HG03439 (cell line): ENCODE measurements around the gene KBTBD3.
"Not testable (repeated sequence)": the region's sequence is repeated elsewhere in the genome, so short reads cannot be mapped to it uniquely, and the experiment has no call there.

Source experiments
- ATAC-seq: cut with Tn5 transposase; IDR thresholded peaks from one replicate; pipeline ENCODE4 v1.9.1; 2021; ENCODE audit warnings: mild to moderate bottlenecking, moderate library complexity; ENCODE audit not compliant: unreplicated experiment

The KBTBD3 gene

DNA sequence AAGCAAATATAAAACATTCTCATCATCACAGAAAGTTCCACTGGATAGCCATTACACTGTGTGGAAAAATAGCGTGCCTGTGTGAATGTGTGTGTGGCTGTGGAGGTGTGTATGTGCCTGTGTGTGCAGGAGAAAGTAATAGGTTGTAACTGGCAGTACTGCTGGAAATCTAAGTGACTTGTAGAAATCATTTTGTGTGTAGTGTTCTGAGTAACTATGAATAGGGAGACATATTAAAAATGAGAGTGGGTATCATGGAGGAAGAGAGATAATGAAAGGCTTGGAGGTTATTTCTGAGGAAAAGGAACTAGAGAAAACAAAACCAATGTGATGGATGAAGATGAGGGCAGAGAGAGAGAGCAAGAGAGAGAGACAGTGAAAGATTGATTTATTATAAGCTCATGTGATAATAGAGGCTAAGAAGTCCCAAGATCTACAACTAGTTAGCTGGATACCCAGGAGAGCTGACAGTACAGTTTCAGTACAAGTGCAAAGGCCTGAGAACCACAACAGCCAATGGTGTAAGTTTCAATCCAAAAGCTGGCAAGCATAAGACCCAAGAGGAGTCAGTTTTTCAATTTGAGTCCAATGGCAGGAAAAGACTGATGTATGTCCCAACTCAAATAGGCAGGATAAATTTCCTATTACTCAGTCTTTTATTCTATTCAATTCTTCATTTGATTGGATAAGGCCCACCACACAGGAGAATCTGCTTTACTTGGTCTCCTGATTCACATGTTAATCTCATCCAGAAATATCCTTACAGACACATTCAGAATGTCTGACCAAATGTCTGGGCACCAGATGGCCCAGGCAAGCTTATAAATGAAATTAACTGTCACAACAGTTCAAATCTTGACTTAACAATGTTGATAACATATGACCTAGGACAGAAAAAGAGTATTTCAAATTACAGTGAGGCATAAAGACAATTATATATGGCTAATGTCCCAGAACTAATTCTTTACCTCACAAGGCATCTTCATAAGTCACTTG is 14.9 kb downstream of the KBTBD3 start:
- no peak for ATAC-seq

DNA sequence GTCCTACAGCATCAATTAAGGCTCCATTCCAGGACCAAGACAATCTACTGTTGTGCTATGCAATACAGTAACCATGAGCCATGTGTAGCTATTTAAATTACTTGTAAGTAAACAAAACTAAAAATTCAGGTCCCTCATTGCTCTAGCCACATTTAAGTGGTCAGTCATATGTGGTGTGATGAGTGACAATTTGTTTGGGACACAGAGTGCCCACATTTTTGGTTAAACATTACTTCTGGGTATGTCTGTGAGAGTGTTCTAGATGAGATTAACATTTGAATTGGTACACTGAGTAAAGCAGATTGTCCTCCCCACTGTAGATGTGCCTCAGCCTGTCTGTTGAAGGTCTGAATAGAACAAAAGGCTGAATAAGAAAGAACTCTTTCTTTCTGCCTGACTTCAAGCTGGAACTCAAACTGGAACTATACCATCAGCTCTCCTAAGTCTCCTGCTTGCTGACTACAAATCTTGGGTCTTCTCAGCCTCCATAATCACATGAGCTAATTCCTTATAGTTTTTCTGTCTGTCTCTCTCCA is 15.8 kb downstream of the KBTBD3 start:
- no peak for ATAC-seq

DNA sequence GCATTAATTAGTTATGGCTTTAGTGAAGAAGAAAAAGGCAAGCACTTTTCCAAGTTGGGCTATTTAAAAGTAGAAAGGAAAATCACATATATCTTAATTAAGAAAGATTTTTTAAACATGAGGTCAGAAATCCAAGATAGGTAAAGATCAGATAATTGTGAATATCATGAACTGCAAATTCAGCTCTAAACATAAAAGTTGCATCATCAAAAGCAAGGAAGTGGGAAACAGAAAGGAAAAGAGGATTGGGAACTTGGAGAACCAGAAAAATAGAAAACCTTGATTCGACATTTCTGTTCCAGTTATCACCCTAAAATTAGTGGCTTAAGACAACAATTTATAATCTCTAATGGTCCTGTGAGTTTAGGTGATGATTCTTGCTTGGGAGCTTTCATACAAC is 17.5 kb downstream of the KBTBD3 start:
- ATAC-seq, result no peak

DNA sequence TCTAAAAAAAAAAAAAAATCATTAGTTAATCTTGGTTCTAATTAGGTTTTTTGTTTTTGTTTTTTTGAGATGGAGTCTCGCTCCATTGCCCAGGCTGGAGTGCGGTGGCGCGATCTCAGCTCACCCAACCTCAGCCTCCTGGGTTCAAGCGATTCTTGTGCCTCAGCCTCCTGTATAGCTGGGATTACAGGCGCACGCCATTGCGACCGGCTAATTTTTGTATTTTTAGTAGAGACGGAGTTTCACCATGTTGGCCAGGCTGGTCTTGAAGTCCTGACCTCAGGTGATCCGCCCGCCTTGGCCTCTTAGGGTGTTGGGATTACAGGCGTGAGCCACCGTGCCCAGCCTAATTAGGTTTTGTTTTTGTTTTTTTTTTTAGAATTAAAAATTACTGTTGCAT is 18.8 kb downstream of the KBTBD3 start:
- ATAC-seq, result not testable (repeated sequence)

DNA sequence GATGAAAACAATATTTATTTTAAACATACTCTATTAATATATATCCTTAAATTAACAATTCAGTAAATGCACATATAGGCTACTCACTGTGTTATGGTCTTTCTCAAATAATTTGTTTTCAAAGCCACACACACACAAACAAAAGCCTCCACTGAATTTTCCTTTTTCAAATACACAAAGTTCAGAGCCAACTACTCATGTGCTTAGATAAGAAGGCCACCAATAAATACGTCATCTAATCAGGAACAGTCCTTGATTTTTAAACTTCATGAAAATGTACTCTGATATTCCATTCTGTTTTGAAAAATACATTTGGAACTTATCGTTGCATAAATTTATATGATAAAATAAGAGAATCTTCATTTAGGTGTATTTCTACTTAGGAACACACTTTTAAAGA is 26.0 kb downstream of the KBTBD3 start:
- no peak for ATAC-seq

DNA sequence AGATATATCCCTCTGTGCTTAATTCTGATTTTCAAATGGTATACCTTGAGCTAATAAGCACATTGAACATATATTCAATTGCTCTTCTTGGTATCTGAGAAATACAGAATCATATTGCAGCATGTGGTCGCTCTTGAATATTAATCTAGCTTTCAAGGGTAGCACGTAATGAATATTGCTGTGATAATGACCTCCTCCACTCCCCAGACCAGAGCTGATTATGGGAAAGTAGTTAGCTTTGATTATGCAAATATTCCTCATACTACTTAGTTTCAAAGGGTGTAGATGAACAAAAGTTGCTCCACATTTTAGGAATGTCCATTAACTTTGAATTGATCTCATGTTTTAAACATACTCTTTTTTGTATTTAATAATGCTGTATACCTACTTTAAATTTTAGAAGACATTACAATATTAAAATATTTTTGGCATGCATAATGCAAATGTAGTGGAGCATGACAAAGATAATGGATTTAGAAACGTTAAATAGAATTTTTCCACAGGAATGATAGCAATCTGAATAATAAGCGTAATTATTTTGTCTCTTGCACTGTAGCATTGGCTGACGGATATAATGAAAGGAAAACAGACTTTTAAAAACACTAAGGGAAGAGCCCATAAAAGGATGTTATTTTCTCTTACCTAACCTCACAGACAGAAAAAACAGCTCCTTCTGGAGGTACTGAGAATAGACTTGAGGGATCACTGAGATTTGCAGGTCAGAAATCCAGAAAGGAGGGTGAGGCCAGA is 27.2 kb downstream of the KBTBD3 start:
- ATAC-seq, result no peak

DNA sequence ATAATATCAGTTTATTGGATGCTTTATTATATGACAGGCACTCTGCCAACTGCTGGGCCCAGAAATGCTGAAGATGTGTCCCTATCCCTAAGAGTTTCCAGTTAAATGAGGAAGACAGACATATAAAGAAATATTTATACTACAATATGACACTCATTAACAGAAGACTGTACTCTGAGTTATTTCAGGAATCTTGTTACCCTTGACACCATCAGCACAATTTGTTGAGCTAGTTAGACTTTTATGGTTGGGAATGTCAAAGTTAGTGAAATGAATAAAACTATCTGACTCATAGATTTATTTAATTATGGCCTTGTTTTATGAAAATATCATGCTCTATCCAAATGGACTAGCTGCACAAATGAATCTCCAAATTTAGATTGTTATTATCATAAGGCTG is 29.5 kb downstream of the KBTBD3 start:
- ATAC-seq, result no peak

DNA sequence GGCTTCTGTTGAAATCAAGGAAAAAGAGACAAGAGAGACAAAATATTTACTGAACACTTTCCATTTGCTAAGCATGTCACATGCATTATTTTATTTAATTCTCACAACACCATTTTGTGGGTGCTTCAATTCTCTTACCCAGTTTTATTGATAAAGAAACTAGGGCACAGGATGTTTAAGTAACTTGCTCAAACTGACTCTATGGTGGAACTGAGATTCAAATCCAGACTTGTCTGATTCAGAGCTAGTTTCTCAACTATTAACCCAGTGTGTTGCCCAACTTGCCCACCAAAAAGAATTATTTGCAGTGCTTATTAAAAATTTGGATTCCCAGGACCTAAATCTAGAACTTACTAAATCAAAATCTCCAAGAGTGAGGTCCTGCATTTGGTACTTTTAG is 33.6 kb downstream of the KBTBD3 start:
- ATAC-seq, result no peak

DNA sequence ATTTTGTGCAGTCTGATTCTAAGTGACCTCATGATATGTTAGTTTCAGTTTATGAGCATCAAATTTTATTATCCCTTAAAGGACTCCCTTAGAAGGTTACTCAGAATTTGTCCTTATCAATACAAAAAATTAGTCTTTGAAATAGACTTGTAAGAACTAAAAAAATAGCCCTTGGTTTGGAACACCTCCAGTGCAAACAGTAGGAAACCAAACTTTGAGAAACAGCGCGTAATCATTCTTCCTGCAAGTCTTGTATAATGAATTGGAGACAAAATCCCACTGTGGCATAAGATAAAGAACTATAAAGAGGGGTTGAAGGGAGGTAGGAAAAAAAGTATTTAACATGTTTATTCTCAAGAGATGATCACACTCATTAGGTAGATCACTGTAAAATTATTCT is 44.3 kb downstream of the KBTBD3 start:
- ATAC-seq, result no peak

DNA sequence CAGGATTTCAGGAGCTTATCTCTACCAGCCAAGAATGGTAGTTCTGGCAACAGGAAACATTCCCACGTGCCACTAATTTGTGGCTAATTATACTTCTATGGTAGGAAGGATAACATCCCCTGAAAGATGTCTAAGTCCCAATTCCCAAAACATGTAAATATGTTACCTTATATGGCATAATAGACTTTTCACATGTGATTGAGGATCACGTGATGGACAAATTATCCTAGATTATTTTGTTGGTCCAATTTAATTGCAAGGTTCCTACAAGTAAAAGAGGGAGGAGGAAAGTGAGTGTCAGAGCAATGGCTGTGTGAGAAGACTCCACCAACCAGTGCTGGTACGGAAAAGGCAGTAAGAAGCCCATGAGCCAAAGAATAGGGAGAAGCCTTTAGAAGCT is 45.2 kb downstream of the KBTBD3 start:
- ATAC-seq, result no peak

DNA sequence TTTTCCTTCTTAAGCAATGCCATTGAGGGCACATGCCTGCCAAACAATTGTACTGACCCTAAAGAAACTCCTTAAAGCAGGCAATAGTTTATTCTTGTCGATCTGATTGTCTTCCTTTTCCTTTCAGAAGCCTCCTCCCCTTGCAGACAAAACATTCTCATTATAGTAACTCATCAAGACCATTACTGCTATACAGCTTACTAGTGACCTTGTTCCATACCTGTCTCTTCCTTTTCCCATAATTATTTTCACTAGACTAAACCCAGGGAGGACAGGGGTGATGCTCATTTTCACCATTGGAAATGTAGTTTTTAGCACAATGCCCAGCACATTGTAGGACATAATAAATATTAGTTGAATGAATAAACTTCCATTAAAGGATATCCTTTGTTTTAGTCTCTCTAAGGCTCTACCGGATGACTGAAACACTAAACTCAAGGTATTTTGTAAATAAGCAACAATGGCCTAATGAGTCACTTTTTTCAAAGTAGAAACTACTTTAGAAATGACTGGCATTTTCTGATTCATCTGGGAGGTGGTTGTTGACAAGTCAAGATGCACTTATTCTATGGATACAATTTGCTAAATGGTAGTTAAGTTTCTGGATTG is 45.8 kb downstream of the KBTBD3 start:
- ATAC-seq, result no peak

DNA sequence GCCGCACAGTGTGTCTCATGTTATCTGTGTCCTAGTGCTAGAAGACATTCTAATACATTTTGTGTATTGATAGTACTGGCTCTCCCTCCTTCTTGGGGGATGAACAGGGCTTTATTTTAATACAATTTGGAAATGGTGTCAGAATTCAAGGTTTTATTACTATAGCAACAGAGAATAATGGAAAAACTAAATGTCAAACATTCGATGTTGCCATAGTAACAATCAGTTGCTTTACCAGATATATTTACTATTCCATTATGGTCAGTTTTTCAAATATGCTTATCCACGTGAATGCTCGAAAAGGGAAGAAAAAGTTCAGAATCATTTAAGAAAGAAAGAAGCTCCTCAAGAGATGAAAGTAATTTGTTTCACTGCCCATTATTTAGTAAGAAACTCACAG is 46.5 kb downstream of the KBTBD3 start:
- no peak for ATAC-seq

DNA sequence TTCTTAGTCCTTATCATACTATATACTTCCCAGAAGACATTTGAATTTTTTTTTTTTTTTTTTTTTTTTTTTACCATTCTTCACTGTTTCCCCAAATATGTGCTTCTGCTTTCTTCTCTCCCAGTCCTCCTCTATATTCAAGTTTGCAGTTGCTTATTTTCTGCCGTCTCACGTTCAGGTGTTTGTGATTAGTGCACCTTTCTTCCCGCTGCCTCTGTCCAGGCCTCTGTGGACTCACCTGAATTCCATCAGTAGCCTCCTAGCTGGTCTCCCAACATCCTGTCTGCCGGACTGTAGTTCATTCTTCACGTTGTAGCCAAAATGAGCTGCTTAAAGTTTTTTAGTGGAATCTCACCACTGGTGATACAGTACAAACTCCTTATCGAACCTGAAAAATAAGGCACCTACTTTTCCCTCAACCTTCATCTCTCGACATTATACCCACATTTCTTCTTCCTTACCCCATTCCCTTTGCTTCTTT is 54.3 kb downstream of the KBTBD3 start:
- ATAC-seq, result no peak

DNA sequence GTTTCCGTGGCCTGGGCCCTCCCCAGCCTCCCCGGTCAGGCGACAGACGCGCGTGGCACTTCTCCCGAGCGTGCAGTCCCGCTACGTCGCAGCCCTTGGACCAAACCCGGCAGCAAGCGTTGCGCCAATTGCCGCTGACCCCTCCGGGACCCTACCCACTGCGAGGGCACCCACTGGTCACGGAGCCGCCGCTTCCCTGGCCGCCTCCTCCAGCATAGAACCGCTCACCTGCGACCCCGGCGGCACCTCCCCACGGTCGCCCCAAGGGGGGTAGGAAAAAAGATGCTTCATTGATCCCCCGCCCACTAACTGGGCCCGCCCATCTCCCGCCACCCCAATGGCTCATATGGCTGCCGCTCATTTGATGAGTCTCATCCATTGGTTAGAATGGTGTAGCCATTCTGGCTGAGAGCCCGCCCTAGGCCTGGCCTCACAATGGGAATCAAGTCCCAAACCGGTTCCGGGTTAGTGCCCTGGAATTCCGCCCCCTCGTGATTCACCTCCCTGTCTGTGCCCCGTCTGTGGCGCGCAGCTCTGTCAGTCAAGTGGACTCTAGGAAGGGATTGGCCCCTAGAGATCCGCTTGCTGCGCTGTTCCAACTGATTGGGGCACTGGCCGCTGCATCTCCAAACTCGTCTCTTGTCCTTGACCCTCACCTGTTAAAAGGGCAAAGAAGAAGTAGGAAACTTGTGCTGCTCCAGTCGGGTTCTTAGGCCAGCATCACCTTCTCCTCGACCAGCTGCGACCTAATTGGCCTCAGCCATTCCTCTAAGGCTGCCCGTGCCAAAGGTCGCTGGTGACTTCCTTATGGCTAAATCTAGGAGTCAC is 55.0 kb downstream of the KBTBD3 start, which contains the start of gene MSANTD4:
Gene MSANTD4, minus strand, starts transcription at position 274 of the 828 bp plus-strand sequence. CDS start 11,323 bp downstream, outside the sequence.
- peak; percentile 99 for ATAC-seq

DNA sequence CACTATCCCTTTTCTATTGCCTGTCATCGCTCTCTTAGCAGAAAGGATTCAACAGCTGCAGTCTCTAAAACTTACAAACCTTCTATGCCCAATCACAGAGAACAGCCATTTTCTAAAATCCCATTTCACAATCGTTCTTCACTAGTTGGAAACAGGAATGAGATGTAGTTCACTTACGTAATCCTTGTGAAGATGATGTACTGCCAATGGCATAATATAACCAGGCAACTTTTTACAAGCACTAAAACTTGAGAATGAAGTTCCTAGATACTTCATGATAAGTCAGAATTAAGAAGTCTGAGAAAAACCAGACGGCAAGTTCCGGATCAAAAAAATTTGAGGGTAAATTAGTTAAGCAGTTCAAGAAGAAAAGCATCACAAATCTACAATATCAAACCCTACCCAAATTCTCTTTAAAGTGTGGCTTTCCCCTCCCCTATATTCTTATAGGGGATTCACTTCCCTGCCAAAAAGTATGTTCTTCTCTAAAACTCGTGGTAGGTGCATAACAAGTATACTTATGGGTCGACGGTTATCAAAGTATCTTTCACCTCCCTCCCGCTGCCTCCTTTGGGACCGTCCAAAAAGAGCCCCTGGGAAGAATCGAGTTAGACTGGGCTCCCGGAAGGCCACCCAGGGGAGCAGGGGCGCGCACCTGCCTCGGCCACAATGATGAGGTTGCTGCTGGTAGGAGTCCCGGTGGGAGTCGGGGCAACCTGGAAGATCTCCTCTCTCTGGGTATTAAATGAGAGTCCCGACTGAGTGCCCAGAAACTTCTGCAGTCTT is 55.8 kb downstream of the KBTBD3 start:
- peak; percentile 17 for ATAC-seq

DNA sequence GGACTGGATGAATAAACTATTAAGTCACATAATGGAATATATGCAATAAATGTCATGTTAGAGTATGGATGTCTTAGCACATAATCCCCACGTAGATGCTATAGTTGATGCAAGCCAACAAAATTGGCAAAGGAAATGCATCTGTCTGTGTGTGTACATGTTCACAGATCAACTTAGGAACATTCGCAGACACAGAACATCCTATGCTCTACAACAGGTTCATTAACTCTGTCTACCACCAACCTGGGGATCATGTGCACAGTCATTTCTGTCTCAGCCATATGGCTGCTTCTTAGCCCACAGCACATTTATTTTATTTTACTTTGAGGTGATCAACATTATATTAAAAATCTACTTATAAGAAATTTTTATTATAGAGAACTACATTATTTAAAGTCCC is 60.1 kb downstream of the KBTBD3 start:
- ATAC-seq, result no peak

DNA sequence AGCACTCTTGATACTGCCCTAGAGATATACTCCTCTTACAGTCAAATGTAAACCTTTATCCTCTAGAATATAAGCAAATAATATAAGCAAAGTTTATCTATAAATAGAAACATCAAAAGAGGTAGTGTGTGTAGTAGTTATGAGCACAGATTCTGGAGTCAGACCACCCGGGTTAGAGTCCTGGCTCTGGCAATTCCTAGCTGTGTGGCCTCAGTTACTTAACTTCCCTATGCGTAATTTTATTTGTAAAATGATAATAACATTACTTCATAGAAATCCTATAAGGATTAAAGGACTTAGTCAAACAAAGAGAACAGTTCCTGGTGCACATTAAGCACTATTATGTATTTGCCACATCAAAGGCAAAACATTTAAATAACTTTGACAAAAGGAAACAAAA is 62.1 kb downstream of the KBTBD3 start:
- ATAC-seq, result no peak

DNA sequence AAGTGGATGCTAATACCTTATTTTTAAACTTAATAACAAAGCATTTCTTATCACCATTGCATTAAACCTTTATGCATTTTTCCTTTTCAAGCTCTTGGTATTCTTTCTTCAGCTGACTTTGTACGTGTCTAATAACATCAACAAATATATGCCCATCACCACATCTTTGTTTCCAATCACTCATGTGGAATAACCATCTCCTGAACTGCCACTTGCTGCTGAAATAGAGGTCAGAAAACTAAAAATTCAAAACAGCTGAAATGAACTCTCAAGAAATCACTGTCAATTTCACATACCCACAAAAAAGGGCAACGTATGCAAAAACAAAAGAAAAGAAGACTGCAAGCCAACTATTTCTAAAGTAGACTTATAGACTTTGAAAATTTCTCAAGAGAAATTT is 62.5 kb downstream of the KBTBD3 start:
- no peak for ATAC-seq

DNA sequence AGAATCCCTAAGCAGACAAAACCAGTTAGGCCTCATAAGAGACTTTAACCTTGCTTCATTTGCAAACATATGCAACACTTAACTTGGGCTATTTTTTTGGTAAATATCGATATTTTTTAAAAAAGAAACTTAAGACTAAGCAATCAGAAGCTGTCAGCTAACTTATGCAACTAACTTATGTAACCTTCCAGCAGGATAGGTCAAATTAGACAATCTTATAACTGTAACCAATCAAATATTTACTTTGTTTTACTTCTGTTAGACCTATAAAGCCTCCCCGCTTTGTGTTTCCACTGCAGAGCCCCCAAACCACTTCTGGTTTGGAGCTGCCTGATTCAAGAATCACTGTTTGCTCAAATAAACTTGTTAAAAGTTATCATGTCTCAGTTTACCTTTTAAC is 63.1 kb downstream of the KBTBD3 start:
- no peak for ATAC-seq
